HG03439 (cell line): ENCODE measurements around the gene TGM3.

Experiments
- ATAC-seq: cut with Tn5 transposase; IDR thresholded peaks from one replicate; pipeline ENCODE4 v1.9.1; 2021; ENCODE audit warnings: mild to moderate bottlenecking, moderate library complexity; ENCODE audit not compliant: unreplicated experiment

Gene TGM3

DNA sequence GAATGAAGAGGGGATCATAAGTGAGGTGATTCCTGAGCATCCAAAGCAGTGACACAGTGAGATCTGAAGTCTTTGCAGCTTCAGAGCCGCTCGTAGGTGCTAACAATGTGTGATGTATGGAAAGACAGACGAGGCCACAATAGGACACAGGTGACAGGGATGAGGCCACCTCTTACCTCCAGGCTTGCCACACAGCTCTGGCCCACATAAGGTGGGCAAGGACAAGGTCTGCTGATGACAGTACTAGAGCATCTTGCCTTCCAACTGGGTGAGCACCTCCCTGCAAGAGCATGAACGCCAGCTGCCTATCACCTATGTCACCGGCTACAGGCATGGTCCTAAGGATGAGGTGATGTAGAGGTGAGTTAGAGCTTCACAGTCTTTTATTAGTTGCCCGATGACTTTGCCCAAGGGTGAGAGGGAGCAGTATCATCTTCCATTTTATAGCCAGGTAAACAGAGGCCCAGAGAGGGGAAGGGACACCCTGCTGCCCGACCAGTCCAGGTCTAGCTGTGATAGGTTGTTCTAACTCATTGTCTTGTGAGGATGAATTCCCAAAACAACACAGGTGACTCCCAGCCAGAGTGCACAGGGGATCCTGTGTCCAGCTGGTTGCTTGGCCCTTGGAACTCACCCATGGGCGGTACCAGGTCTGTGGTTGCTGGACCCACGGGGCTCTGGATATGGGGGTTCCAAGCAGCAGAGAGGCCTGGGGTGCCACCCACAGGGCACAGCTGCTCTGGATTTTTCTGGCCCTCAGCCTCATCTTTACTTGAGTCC is 78.7 kb downstream of the TGM3 start:
- ATAC-seq: no peak

DNA sequence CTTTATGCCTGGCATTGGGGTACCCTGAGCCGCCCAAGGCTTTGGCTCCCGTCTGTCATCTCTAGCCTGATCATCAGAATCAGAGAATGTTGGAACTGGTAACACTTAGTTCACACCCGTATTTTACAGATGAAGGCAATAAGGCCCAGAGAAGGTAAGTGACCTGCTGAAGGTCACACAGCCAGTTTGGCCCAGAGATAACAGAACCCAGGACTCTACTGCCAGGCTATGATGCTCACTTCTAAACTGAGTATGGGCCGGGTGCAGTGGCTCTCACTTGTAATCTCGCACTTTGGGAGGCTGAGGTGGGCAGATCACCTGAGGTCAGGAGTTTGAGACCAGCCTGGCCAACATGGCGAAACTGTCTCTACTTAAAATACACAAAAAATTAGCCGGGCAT is 83.1 kb downstream of the TGM3 start:
- ATAC-seq: no peak

DNA sequence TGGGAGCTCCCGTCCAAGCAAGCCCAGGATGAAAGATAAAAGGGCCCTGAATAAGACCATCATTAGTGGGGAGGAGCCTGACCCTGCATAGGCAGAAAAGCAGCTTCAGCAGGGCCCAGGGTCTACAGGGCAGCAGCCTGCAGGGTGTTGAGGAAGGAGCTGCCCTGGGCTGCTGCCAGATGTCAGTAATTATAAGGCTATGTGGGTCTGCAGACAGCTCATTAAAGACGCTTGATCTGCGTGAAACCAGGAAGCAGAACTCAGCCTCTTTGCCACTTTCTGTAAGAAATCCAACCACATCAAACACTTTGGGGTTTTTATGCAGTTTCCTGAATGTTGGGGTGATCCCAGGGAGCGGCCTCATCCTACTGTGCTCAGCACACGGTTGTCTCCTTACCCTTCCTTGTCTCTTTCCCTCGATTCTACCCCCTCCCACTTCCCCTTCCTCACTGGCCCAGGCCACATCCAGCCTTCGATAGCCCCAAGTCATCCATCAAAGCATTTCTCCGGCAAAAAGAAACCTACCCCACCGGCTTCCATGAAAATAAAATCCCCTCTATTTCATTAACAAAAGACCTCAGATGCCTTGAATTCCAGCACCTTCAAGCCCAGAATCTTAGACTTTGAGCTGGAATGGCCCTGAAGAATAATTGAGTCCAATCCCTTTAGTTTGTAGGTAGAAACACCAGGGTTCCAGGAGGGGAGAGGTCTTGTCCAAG is 83.9 kb downstream of the TGM3 start:
- no peak for ATAC-seq

DNA sequence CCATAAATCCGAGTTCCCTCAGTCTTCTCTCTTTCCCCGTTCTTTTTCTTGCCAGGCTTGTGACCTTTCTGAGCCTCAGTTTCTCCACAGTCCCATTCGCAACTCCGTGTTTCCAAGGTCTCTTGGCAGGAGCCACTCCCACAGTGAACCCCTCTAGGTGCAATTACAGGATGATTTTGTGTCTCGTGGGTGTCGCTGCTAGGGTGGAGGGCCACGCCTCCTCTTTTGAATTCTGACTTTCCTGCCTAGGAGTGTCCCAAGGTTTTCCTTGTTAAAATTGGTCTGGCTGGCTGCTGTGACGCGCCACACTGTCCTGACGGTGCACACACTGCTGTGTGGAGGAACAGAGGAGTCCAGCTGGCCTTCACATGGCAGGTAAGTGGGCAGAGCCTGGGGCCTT is 84.8 kb downstream of the TGM3 start, which contains the start of gene TGM6:
TGM6 (plus strand) TSS at position 301 of the 400 bp plus-strand sequence; CDS start at position 369, 68 bp downstream.
- ATAC-seq: no peak

DNA sequence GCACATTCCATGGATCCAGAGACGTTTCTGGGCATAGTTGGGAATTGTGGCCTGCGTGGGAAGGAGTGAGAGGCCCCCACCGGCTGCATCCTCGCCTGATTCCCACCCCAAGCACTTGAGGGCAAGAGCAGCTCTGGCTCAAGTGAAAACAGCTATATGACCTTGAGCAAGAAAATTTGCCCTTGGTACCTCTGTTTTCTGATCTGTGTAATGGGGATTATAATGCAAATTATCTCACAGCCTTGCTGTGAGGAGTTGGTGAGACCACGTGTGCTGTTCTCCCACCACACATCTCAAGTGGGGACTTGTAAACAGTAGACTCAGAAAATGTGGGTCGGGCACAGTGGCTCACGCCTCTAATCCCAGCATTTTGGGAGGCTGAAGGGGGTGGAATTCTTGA is 85.5 kb downstream of the TGM3 start:
- no peak for ATAC-seq

DNA sequence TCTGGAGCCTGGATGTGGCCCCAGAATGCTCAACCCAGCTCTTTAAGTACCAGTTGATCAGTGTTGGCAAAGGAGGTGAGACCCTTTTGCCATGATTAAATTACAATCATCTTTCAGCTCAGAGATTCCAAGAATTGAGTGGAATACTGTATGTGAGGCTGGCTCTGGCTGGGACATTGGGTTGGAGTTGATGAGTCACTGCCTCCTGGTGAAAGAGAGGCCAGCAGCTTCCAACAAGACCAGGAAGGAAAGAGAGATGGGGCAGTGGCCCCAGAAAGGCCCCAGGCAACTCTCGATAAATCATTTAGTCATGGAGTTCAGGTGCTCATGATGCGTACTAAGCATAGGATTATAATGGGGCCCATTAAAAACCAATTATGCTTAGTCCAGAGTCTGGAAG is 87.0 kb downstream of the TGM3 start:
- ATAC-seq: no peak

DNA sequence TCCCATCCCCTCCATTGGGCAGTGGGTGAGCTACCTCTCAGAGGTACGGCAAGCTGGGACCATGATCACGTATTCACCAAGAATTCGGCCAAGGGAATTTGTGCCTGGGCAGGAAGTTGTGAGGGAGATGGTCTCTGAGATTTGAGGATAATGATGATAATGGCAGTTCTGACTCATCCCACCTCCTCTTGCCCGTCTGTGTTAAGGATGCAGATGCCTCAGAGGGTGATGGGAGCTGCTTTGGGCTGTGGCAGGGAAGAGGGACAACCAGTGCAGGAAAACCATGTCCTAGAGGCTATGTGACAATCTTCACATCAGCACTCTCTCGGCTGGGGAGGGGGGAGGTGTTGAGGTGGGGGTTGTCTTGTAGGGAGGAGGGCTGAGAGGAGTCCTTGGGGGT is 89.2 kb downstream of the TGM3 start:
- ATAC-seq: no peak

DNA sequence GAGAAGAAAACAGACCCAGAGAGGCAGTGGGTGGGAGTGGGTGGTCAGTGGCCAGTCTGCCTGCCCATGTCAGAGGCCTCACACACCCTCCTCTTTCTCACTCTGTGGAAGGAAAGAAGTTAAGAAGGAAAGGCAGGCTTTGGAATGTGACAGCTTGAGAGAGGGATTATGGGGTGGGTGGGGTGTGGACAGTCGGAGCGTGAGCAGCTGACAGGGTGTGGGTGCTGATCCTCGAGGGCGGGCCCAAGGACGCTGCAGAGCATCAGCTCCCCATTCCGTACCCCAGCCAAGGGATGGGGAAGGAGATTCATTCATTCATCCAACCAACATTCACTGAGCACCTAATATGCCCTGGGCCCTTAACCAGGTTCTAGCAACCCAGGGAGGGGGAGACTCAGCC is 89.7 kb downstream of the TGM3 start:
- no peak for ATAC-seq

DNA sequence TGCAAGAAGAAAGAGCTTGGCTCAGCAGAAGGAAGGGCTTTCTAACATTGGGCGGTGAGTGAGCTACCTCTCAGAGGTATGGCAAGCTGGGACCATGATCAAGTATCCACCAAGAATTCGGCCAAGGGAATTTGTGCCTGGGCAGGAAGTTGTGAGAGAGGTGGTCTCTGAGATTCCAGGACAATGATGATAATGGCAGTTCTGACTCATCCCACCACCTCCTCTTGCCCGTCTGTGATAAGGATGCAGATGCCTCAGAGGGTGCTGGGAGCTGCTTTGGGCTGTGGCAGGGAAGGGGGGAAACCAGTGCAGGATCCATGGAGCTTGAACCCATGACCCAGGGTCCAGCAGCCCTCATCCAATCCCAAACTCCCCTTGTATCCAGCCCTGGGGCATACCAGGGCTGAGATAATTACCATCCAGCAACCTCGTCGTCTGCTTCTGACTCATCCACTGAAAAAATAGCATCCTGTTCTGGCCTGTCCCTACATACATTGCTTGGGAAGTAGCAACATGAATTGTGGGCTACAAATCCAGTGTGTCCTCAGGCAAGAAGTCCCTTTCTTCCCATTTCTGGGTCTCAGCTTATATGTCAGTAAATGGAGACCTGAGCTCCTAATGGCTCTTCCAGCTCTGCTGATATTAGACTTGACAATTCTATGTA is 90.8 kb downstream of the TGM3 start:
- ATAC-seq: no peak

DNA sequence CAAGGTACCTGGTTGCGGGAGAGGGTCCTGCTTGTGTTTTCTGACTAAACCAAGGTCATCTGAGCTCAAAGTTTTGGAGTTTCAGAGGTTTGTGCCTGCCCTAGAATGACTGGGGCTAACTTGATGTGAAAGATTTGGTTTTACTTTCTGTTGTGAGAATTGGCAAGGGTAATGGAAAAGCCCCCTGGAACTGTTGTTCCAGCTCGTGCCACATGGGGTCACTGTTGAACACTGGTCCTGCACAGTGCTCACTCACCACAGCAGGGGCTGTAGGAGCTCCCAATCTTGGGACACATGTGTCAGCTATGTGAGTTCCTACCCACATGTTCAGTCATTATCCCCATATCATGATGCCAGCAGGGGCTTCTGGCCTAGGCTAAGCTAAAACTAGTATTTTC is 91.4 kb downstream of the TGM3 start:
- peak; percentile 79 for ATAC-seq

DNA sequence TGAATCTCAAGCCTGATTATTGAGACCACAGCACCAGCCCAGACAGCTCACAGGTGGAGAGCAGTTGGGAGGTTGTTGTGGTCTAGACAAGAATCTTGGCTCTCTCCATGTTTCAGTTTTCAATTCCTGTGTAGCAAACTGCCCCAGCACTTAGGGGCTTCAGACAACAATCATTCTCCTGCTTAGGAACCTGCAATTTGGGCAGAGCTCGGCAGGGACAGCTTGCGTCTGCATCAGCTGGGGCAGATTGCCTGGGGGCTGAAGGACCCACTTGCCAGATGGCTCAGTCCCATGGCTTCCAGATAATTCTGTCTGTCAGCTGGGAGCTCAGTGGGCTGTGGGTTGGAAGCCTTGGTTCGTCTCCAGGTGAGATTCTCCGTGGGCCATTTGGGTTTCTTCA is 91.8 kb downstream of the TGM3 start:
- no peak for ATAC-seq
